Ovary (tissue), 9 donors: Measurements from ENCODE around the gene WFIKKN1. TPM values are rescaled to one million over a fixed set of nuclear protein-coding genes. Genes with fewer than 3 reads are reported as not detected.

Source experiments
- DNase-seq, 5 donors: peaks; one replicate each; pipeline ENCODE4 v3.0.0-alpha.2; 2019 to 2020
- H3K27ac ChIP-seq, 2 donors: fragments of 200-600 bp; one replicate each; pipeline versions ENCODE4 v1.5.1 to v1.8.0; 2019 to 2022
- H3K27me3 ChIP-seq: fragments of 200-600 bp; one replicate; pipeline ENCODE4 v1.8.0; 2022
- H3K36me3 ChIP-seq: fragments of 200-600 bp; sonication (generic); one replicate; pipeline ENCODE4 v1.5.1; 2019
- H3K4me1 ChIP-seq: one replicate; pipeline ENCODE4 v1.8.1; 2013; ENCODE audit warnings: mild to moderate bottlenecking, moderate library complexity; ENCODE audit not compliant: insufficient read depth
- H3K4me3 ChIP-seq: fragments of 200-600 bp; sonication (generic); one replicate; pipeline ENCODE4 v1.5.1; 2017
- H3K9me3 ChIP-seq, 2 donors: fragments of 200-600 bp in 1 of 2; sonication (generic) in 1 of 2; one replicate each; pipeline versions ENCODE4 v1.5.1 to v1.8.1; 2013 to 2019; ENCODE audit warnings: mild to moderate bottlenecking in 1 of 2, moderate library complexity in 1 of 2
- CTCF ChIP-seq, 3 donors: fragments of 450-650 bp in 2 of 3; fragments of 200-600 bp in 1 of 3; IDR thresholded peaks; one replicate each; pipeline versions ENCODE4 v1.5.1 to v1.8.0; 2016 to 2022; ENCODE audit warnings: antibody characterized with exemption in 3 of 3, mild to moderate bottlenecking in 1 of 3
- EP300 ChIP-seq: sonication (generic); formaldehyde crosslinking; IDR thresholded peaks from one replicate; pipeline ENCODE4 v1.6.1; 2017; ENCODE audit warnings: antibody characterized with exemption
- POLR2A ChIP-seq: fragments of 450-650 bp; IDR thresholded peaks from one replicate; pipeline ENCODE4 v1.6.1; 2017; ENCODE audit warnings: antibody characterized with exemption, mild to moderate bottlenecking, moderate library complexity
- WGBS, 3 donors: extraction: QIAGEN DNeasy Blood & Tissue Kit in 1 of 3; methylation state at CpG; one replicate each; pipeline versions ENCODE4 v1.1.5 to v1.1.7; 2013 to 2017; 5-methylcytosine and 5-hydroxymethylcytosine counted together
- intact Hi-C, 4 donors: fragments of 100-400 bp; cut with DNase I; formaldehyde crosslinking; loops; one replicate each; pipeline versions ENCODE4 v1.11.0 to v1.15.1; 2022 to 2023
- polyA plus RNA-seq, 2 donors: library from polyadenylated mRNA; stranded (reverse); fragments of 200-250 nt in 1 of 2; fragments of 350-450 nt in 1 of 2; fragmentation: Illumina TruSeq in 1 of 2; extraction: RNeasy Lipid Tissue Mini Kit (QIAGEN cat#74804) in 1 of 2; gene quantifications; one replicate each; pipeline ENCODE4 v1.2.3, GENCODE V29; 2013 to 2014
- total RNA-seq, 7 donors: library from RNA; depleted of rRNA in 2 of 7; stranded (reverse); fragments of >200 nt in 2 of 7; fragmentation: NEBNext Ultra II Directional in 3 of 7; extraction: Animal tissue kit (Norgen Biotek cat#: 25700) in 3 of 7; gene quantifications; one replicate each; pipeline versions ENCODE4 v1.1.0 to v1.2.4, GENCODE V29; 2016 to 2023
- donor health status: DM: no; HTN: no; CAD: no; lungs with moderate emphysema.
- donor health status: DM: no; HTN: no; CAD: no.
- donor health status: Bipolar disorder and iron deficiency.
- donor health status: DM: yes; HTN: yes; CAD: no.
- donor health status: DM: no; HTN: no; CAD: no.
- donor health status: DM: yes; HTN: yes; CAD: no.

The WFIKKN1 gene
- total and polyA plus RNA-seq, 9 donors: 0.10 to 2.6 (median 1.1) TPM

- H3K27me3 ChIP-seq: no peaks in the 10 kb centered on the region
- peak; percentile 91 to 96 (median 92) for DNase-seq
- peak overlapping the region; percentile 84 to 96 for H3K27ac ChIP-seq
- peak overlapping the region; percentile 88 for H3K4me3 ChIP-seq
- H3K36me3 ChIP-seq: no peaks in the 10 kb centered on the region
- WGBS, 3 donors: 14 to 30% (median 27%) methylated on average over 29 to 52 of the region's 53 CpGs
- TF ChIP-seq EP300 (no peak), CTCF (IDR thresholded peaks at IDR 0.05) (no peak), POLR2A (no peak)
- H3K9me3 ChIP-seq: no peaks in the 10 kb centered on the region
- intact Hi-C loops: loop anchor here in 1 of 4 donors (5.0 to 10.0 kb wide), 2 partner anchors 45 to 1327 kb away; partner anchors contain the start of genes RAB40C, RNF151 and RPS2
- peaks cover 10% of the 10 kb centered on the region for H3K4me1 ChIP-seq
Observed at GRCh38 chr16:637081-638018, 6.6 kb downstream of the WFIKKN1 start.

GRCh38 chr16:638034-638543 lies 7.3 kb downstream of the WFIKKN1 start:
- Histone ChIP-seq H3K36me3 (no peaks in the 10 kb centered on the region), H3K9me3 (no peaks in the 10 kb centered on the region), H3K27me3 (no peaks in the 10 kb centered on the region), H3K4me1 (peaks cover 15% of the 10 kb centered on the region), H3K4me3 (no peak overlapping the region), H3K27ac (peak overlapping the region; percentile 24 to 74)
- DNase-seq: peak in 2 of 5 donors; percentile 28 to 52
- intact Hi-C loops: loop anchor here in 1 of 4 donors (5.0 to 10.0 kb wide), 2 partner anchors 46 to 1327 kb away; partner anchors contain the start of genes RAB40C, RNF151 and RPS2
- WGBS, 3 donors: 78 to 80% (median 79%) methylated on average over 15 of the region's 15 CpGs
- TF ChIP-seq CTCF (IDR thresholded peaks at IDR 0.05) (no peak), EP300 (no peak), POLR2A (no peak)

GRCh38 chr16:638836-639235 lies 8.1 kb downstream of the WFIKKN1 start:
- no peaks in the 10 kb centered on the region for H3K36me3 ChIP-seq
- H3K27me3 ChIP-seq: no peaks in the 10 kb centered on the region
- H3K9me3 ChIP-seq: no peaks in the 10 kb centered on the region
- H3K4me1 ChIP-seq: peaks cover 19% of the 10 kb centered on the region
- TF ChIP-seq EP300: no peak
- no peak for TF ChIP-seq CTCF (IDR thresholded peaks at IDR 0.05)
- TF ChIP-seq POLR2A: no peak
- intact Hi-C loops: loop anchor here in 1 of 4 donors (5.0 to 10.0 kb wide), 2 partner anchors 47 to 1326 kb away; partner anchors contain the start of genes RAB40C, RNF151 and RPS2
- 61 to 68% (median 64%) methylated on average over 9 of the region's 9 CpGs for WGBS, 3 donors
- no peak overlapping the region for H3K27ac ChIP-seq
- H3K4me3 ChIP-seq: no peak overlapping the region
- DNase-seq: peak in 2 of 5 donors; percentile 19 to 34

GRCh38 chr16:640614-641013 lies 9.8 kb downstream of the WFIKKN1 start:
- H3K27ac ChIP-seq: no peak overlapping the region
- TF ChIP-seq EP300 (no peak), POLR2A (no peak), CTCF (IDR thresholded peaks at IDR 0.05) (no peak)
- peaks cover 16% of the 10 kb centered on the region for H3K4me1 ChIP-seq
- H3K36me3 ChIP-seq: no peaks in the 10 kb centered on the region
- no peaks in the 10 kb centered on the region for H3K27me3 ChIP-seq
- DNase-seq: peak in 1 of 5 donors; percentile 36
- no peak overlapping the region for H3K4me3 ChIP-seq
- intact Hi-C loops: loop anchor here in 1 of 4 donors (5.0 kb wide), 1 partner anchor 58 kb away; no protein-coding TSS in a partner anchor
- WGBS, 3 donors: 85 to 96% (median 90%) methylated on average over 3 to 5 of the region's 5 CpGs
- H3K9me3 ChIP-seq: no peaks in the 10 kb centered on the region
